HG03432 (cell line): ENCODE results near the gene SH3PXD2B.
"Not testable (repeated sequence)": the region's sequence is repeated elsewhere in the genome, so short reads cannot be mapped to it uniquely, and the experiment has no call there.

Source experiments
- ATAC-seq: cut with Tn5 transposase; IDR thresholded peaks from one replicate; pipeline ENCODE4 v1.9.1; 2021; ENCODE audit warnings: mild to moderate bottlenecking, moderate library complexity; ENCODE audit not compliant: unreplicated experiment

The SH3PXD2B gene

DNA sequence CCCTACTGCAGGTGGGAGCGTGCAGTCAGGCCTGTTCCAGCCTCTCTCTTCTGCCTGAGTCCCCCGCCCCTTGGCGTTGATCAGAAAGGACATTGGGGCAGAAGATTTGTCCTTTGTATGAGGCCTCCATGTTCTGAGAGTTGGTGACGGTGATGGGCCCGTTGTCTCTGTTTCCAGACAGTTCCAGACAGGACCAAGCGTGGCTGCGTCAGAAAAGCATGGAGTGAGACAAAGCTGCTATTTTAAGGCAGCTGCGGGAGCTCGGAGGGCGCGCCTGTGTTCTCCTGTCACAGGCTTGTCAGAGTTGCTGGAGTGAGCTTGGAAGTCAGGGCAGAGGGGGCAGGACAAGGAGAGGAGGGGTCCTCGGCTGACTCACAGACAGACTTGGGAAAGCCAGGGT lies 32.1 kb upstream of the SH3PXD2B start:
- no peak for ATAC-seq

GRCh38 chr5:172485511-172486202 lies 31.3 kb upstream of the SH3PXD2B start:
- no peak for ATAC-seq

- no peak for ATAC-seq
Measured at GRCh38 chr5:172484664-172485063, 30.3 kb upstream of the SH3PXD2B start.

DNA sequence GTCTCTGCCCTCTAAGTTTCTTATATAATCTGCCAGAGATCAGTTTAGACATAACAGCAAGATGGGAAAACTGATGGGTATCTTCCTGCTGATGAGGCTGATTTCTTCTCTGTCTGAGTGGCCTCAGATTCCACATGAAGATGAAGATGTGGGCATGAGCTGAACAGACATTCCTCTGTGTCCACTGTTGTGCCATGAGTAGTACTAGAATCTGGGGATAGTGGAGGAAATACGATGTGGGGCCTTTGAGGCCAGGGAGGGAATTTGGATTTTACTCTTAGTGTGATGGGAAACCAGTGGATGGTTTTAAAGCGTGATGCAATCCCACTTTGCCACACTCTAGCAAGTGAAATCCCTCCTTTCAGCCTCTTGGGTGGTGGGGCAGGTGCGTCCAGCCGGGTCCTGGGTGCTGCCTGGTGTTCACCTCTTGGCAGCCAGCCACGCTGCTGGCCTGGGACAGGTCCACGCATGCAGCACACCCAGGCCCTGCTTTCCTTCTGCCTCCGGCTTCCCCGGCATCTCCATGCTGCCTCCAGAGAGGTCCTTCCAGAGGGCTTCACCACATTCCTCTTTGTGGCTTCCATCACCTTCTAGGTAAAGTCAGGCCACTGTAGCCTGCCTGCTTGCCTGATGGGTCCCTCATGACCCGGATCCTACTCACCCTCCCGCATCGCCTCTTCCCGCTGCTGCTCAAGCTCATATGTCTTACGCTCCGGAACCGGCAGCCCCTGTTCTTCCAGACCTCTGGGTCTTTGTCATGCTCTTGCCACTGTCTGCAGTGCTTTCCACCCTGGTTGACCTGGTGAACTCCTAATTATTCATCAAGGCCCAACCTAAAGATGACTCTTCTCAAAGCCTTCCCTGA lies 28.1 kb upstream of the SH3PXD2B start:
- no peak for ATAC-seq

DNA sequence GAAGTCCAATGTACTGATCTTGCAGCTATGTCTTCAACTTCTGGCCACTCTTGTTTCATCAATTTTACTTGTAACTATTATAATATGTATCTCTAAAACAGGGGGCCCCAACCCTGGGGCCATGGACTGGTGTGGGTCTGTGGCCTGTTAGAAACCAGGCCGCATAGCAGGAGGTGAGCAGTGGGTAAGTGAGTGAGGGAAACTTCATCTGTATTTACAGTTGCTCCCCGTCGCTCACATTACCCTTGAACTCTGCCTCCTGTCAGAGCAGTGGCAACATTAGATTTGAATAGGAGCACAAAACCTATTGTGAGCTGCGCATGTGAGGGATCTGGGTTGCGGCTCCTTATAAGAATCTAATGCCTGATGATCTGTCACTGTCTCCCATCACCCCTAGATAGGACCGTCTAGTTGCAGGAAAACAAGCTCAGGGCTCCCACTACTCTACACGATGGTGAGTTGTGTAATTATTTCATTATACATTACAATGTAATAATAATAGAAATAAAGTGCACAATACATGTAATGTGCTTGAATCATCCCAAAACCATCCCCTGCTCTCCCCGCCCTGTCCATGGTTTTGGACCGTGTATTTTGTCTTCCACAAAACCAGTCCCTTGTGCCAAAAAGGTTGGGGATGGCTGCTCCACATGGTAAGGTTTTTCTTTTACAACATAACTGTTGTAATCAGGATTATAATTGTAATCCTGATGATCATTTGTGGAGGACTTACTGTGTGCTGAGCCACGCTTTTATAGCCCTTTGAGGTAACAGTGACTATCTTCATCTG lies 26.9 kb upstream of the SH3PXD2B start:
- ATAC-seq: no peak

DNA sequence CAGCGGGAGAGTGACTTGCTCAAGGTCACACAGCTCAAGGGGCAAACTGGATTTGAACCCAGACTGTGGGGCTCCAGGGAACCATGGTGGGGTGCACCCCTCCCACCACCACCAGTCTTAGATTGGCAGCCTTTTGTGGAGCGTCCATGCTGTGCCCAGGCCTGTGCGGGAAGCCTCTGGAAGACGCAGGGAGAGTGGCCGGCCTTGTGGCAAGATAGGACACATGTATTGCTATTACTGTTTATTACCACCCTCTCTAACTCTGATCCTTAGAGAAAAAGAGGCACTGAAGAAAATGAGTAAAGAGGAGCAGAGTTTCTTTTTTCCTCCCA lies 25.4 kb upstream of the SH3PXD2B start:
- ATAC-seq: no peak

DNA sequence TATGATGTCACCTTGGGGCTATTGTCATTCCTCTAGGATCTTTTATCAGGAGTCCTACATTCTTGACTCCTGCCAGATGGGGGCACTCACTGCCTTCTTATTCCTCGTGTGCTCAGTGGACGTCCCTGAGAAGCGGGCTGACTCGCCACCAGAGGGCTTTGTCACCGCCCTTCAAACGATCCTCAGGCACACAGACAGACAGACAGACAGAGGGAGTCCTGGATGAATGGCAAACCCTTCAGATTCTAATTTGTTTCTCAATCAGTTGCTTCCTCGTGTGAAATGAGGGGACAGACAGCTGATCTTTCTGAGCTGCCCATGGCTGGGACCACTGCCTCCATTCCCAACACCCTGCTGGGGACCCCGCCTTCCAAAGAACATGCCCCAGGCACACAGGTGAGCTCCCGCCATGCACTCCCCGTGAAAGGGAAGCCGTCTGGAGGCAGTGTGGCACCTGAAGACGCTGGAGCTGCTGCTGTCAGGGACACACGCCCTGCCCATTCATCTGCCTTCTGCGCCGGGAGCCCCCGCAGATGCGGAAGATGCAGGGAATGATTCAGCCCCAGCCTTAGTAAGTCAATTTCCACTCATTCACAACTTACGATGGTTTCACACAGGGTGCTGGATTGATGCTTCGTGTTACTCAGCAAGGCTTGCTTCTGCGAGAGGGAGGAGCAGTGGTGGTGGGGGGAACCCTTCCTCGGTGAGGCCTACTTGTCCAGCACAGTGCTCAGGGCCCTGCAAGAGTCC lies 24.9 kb upstream of the SH3PXD2B start:
- peak; percentile 72 for ATAC-seq

DNA sequence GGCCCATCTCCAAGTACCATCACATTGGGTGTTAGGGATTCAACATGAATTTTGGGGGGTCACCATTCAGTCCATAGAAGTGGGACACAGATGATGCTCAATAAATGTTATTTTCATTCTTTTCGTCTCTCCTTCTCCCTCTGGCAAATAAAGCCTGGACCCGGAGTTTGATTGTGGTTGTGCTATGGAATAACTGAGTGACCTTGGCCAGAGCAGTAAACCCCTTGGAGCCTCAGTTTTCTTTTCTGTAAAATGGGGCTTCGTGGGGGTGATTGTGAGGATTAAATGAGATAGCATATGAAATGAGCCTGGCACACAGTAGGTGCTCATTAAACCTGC lies 24.3 kb upstream of the SH3PXD2B start:
- not testable (repeated sequence) for ATAC-seq

DNA sequence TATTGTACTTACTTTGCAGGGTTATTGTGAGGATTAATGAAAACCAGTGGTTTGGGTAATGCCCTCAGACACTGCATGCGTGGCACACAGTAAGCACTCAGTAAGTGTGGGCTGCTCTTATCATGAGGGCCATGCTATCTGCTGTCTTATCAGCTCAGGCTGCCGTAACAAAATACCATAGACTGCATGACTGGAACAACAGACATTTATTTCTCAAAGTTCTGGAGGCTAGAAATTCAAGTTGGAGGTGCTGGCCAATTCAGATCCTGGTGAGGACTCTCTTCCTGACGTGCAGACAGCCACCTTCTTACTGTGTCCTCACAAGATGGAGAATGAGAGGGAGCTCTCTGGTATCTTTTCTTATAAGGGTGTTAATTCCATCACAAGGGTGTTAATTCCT lies 23.9 kb upstream of the SH3PXD2B start:
- ATAC-seq: no peak

GRCh38 chr5:172477466-172477865 lies 23.1 kb upstream of the SH3PXD2B start:
- no peak for ATAC-seq

GRCh38 chr5:172474293-172474692 lies 20.0 kb upstream of the SH3PXD2B start:
- ATAC-seq: no peak

- no peak for ATAC-seq
Measured at GRCh38 chr5:172473427-172473826, 19.1 kb upstream of the SH3PXD2B start.

DNA sequence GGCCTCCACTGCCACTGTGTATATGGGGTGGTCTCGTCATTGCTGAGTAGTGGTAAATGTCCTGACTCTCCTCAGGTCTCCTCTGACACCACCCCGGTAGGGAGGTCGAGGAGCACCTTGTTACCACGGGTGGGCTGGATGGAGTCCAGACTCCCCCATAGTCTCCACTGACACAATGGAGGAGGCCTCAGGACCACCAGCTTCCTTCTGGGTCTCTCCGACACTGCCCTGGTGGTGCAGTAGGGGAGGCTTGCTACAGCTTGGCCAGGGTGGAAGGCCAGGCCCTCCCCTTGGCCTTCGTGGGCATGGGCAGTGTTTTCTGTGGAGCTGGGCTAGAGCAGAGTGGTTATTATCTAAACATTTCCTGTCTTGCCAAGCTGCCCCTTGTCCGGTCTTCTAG lies 15.4 kb upstream of the SH3PXD2B start:
- ATAC-seq: no peak

DNA sequence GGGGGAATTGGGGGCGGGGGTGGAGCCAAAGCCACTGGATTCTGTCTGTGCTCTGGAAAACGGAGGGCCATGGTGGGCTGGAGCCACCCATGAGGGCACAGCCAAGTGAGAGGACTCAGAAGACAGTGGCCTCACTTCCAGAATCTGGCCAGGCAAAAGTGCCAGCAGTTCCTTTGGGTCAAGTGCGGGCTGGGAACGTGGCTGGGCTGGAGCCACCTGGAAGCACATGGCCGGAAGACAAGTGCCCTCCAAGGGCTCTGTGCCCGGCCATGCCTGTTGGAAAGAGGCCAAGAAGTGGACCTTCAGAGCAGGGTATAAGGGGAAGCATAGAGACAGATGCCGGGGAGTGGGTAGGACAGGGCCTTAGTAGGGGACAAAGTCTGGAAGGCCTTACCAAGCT lies 11.7 kb upstream of the SH3PXD2B start:
- no peak for ATAC-seq

GRCh38 chr5:172463031-172463430 lies 8.7 kb upstream of the SH3PXD2B start:
- no peak for ATAC-seq

DNA sequence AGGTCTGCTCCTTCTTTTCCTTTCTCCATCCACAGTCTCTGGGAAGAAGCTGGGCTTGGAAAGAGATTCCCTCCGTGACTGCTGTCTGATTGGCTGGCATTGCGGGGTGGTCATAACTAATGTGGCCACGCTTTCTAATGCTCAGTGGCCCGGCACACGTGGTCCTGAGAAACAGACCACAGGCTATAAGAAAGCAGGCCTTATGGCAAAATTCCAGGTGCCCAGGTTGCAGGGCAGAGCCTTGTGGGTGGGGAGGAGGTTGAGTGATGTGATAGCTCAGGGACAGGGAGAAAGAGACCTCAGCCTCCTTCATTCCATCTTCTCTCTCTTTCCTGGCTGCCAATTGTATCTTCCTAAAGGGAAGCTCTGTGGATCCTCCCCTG lies 5.4 kb upstream of the SH3PXD2B start:
- no peak for ATAC-seq

DNA sequence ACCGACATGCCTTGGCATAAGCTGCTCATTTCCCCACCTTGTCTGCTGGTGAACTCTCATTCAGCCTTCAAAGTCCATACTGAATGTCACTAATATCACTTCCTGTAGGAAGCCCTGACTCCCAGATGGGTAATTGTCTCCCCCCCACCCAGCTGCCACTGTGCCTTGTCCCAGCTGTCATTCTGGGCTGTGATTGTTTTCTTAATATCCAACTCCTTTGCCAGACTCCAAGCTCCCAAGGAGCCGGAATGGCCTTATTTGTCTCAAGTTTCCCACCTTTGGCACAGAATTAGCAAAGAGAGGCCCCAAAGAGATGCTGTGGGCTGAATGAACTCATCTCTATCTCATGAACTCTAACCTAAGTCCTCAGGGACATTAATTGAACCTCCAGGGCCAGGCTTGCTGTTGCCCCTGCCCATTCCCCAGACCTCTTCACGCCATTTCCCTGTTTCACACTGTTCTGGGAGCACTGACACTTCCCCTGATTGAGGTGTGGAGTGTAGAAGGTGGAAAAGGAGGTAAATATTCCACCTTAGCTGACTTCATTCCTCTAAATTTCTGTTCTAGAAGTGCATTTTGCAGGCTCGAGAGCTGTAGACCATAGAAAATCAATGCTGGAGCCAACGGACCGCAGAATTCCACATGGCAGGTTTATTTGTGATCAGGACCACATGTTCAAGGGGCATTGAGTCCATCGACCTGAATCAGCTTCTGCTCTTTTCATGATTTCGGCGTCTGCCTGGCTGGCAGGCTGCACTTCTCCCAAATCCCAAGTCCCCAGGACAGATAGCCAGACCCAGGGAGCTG lies 4.9 kb upstream of the SH3PXD2B start:
- ATAC-seq: no peak

DNA sequence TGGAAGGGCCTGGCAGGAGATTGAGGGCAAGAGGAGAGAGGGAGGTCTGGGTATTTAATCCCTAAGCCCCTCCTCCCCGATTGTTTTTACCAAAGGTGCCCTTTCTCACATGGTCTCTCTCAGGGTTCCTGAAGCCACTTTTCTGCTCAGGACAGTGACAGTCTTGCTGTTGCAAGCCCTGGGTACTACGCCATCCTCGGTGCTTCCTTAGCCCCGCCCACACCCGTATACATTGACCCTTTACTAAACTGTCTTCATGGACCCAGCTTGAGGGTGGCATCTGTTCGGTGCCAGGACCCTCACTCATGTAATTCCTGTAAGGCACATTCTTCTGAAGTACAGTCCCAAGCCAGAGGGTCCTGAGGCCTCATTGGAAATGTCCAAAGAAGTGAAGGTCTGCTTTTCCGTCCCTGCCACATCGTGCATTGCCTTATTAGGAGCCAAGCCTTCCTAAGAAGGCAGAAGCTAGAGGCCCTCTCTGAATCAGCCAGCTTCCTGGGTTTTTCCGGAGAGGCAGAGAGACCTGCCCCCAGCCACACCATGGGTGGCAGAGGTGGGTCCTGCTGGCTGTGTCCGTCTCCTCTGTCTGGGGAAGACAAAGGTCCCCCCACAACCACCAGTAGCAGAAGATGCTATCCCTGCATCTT lies 1.9 kb upstream of the SH3PXD2B start:
- no peak for ATAC-seq

DNA sequence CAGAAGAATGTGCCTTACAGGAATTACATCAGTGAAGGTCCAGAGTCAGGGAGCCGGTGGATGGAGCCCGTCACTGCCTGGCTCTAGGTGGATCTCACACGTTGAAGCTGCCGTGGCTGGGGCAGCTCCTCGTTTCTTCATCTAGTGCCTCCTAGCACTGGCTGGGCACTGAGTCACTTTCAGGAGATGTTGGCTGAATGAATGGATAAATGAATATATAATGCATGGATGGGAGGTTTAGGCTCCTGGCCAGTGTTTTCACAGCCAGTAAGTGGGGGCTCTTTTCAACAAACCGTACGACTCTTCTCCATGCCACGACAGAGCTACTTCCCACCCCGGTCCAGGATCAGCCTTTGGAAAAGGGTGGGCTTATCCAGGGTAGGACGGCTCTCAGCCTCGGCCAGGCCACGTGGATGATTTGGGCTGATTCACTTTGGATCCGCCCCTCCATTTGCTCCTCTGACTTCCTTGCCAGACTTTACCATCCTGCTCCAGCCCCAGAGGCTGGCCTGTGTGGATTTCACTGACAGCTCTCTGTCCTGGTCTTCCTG lies 1.3 kb upstream of the SH3PXD2B start:
- no peak for ATAC-seq

GRCh38 chr5:172455087-172455381 lies 709 bp upstream of the SH3PXD2B start:
- ATAC-seq: no peak
